Neutrophil (primary cell): ENCODE data around the gene NOTCH1.

Experiments used
- H3K27ac ChIP-seq: fragments of 200-600 bp; sonication (generic); 2 replicates; pipeline ENCODE4 v1.5.1; 2016; ENCODE audit warnings: mild to moderate bottlenecking, moderate library complexity
- H3K27me3 ChIP-seq: fragments of 200-600 bp; sonication (generic); 2 replicates; pipeline ENCODE4 v1.6.0; 2016; ENCODE audit warnings: mild to moderate bottlenecking
- H3K36me3 ChIP-seq: fragments of 200-600 bp; sonication (generic); 2 replicates; pipeline ENCODE4 v1.5.1; 2017
- H3K4me1 ChIP-seq, 2 experiments: fragments of 200-600 bp in 1 of 2; sonication (generic) in 1 of 2; 1 replicate in 1 of 2; 2 replicates in 1 of 2; pipeline versions ENCODE4 v1.5.1 to v1.6.1; 2013 to 2016; ENCODE audit warnings: low read depth in 1 of 2, low read length in 1 of 2, mild to moderate bottlenecking in 1 of 2, moderate library complexity in 1 of 2; ENCODE audit not compliant: control insufficient read depth in 1 of 2, insufficient read depth in 1 of 2
- H3K4me3 ChIP-seq, 2 experiments: fragments of 200-600 bp in 1 of 2; sonication (generic) in 1 of 2; 1 replicate in 1 of 2; 2 replicates in 1 of 2; pipeline ENCODE4 v1.5.1; 2013 to 2016; ENCODE audit warnings: low read depth in 1 of 2, low read length in 1 of 2, mild to moderate bottlenecking in 1 of 2, moderate library complexity in 1 of 2
- H3K9me3 ChIP-seq: fragments of 200-600 bp; sonication (generic); 2 replicates; pipeline ENCODE4 v1.5.1; 2016
- TF ChIP-seq, protein P1 (sequence below): fragments of 200-600 bp; sonication (generic); IDR thresholded peaks from 2 replicates; pipeline ENCODE4 v1.5.1; 2016; ENCODE audit warnings: antibody characterized with exemption

NOTCH1 gene

DNA sequence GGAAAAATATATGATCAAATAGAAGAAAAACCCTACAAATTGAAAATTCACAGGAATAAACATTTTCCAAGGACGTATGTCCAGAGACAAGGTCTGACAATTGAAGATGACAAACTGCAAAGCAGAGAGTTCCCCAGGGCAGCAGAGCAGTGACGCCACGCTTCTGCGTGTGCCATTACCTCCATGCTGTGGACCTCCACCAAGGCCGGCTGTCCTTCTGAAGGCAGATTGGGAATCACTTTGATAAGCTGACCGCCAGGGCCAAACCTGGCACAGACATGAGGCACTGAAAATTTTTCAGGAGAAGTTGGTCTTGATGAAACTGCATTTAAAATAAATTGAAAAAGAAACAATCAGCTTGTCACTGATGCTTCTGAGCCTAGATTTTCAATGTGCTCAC, 81.6 kb downstream of the NOTCH1 start:
- Histone ChIP-seq H3K36me3 (peaks cover 100% of the 10 kb centered on the region), H3K27ac (no peak overlapping the region), H3K4me3 (no peak overlapping the region), H3K27me3 (no peaks in the 10 kb centered on the region), H3K9me3 (no peaks in the 10 kb centered on the region), H3K4me1 (no peaks in the 10 kb centered on the region)
- TF ChIP-seq, protein P1, sequence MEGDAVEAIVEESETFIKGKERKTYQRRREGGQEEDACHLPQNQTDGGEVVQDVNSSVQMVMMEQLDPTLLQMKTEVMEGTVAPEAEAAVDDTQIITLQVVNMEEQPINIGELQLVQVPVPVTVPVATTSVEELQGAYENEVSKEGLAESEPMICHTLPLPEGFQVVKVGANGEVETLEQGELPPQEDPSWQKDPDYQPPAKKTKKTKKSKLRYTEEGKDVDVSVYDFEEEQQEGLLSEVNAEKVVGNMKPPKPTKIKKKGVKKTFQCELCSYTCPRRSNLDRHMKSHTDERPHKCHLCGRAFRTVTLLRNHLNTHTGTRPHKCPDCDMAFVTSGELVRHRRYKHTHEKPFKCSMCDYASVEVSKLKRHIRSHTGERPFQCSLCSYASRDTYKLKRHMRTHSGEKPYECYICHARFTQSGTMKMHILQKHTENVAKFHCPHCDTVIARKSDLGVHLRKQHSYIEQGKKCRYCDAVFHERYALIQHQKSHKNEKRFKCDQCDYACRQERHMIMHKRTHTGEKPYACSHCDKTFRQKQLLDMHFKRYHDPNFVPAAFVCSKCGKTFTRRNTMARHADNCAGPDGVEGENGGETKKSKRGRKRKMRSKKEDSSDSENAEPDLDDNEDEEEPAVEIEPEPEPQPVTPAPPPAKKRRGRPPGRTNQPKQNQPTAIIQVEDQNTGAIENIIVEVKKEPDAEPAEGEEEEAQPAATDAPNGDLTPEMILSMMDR: no peak

DNA sequence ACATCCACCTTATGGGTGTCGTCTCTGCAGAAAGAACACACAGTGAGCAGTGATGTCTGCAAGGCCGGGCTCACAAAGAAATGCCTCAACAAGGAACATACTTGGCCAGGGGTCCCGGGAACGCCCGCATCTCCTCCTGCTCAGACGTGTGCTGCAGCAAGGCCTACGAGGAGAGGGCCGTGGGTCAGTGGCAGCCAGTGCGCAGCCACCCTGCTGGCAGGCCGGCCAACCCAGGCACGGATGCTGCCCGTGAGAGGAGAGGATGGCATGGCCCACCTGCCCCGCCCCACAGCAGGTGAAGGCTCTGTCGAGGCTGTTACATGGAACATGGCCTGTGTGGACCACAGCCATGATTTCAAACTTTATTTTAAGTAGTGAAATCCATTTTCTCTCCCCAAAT, 82.3 kb downstream of the NOTCH1 start:
- H3K9me3 ChIP-seq: no peaks in the 10 kb centered on the region
- TF ChIP-seq, protein P1: no peak
- H3K4me1 ChIP-seq: no peaks in the 10 kb centered on the region
- H3K36me3 ChIP-seq: peaks cover 100% of the 10 kb centered on the region
- H3K27ac ChIP-seq: no peak overlapping the region
- H3K4me3 ChIP-seq: no peak overlapping the region
- no peaks in the 10 kb centered on the region for H3K27me3 ChIP-seq

DNA sequence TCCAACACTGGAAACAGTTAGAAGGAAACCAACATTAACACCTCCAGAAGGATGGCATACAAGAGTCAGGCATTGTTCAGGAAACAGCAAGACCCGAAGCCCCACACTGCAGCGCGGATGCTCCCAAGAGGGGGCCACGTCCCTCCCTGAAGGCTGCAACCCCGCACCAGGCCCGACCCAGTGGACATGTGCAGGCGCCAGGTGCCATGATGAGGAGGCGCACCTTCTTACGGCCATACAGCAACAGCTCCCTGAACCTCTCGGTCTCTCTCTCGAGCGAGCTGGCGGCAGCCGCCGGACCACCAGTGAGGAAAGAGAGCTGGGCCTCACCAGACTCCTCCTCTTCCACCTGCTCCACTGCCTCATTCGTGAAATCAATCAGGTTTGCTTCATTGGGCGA, 83.2 kb downstream of the NOTCH1 start:
- Histone ChIP-seq H3K27ac (no peak overlapping the region), H3K36me3 (peaks cover 100% of the 10 kb centered on the region), H3K27me3 (no peaks in the 10 kb centered on the region), H3K4me3 (no peak overlapping the region), H3K9me3 (no peaks in the 10 kb centered on the region), H3K4me1 (no peaks in the 10 kb centered on the region)
- TF ChIP-seq, protein P1: no peak

DNA sequence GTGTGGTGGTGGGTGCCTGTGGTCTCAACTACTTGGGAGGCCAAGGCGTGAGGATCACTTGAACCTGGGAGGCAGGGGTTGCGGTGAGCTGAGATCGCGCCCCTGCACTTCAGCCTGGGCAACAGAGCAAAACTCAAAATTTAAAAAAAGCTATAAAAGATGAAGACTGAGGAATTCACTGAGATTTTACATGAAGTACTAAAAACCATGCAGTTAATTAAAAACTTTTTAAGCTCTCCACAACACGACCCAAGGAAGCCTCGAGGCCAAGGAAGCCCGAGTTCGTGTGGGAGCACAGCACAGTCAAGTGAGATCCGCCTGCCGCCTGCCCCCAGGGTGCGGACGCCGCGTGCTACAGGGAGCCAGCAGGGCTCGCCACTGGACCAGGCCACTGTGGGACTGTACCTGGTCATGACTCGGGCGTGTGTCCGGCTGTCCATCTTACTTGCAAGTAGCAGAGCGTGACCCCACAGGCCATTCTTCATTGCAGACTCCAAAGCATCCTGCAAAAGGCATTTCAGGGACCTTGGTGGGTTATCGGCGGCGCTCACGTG, 85.0 kb downstream of the NOTCH1 start:
- H3K4me3 ChIP-seq: no peak overlapping the region
- H3K4me1 ChIP-seq: no peaks in the 10 kb centered on the region
- peaks cover 100% of the 10 kb centered on the region for H3K36me3 ChIP-seq
- no peak overlapping the region for H3K27ac ChIP-seq
- H3K27me3 ChIP-seq: no peaks in the 10 kb centered on the region
- no peaks in the 10 kb centered on the region for H3K9me3 ChIP-seq
- TF ChIP-seq, protein P1: no peak

DNA sequence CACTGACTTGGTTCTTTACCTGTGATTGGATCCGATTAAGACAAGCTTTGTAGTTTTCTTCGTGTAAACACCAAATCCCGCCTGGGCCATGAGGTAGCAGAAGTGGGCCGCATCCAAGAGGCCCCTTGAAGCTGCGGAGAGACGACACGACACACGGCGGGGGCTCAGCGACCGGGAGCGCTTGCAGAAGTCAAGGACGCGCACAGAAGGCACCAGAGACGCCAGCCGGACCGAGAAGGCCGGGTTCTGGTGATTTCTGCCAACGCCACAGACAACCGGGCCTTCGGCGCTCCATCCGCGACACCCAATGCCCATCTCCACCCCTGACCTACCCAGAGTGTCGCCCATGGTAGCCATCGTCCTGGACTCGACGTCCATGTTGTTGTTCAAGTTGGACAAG, 86.4 kb downstream of the NOTCH1 start:
- Histone ChIP-seq H3K36me3 (peaks cover 100% of the 10 kb centered on the region), H3K27ac (no peak overlapping the region), H3K4me3 (no peak overlapping the region), H3K4me1 (no peaks in the 10 kb centered on the region), H3K27me3 (no peaks in the 10 kb centered on the region), H3K9me3 (no peaks in the 10 kb centered on the region)
- TF ChIP-seq, protein P1: no peak

DNA sequence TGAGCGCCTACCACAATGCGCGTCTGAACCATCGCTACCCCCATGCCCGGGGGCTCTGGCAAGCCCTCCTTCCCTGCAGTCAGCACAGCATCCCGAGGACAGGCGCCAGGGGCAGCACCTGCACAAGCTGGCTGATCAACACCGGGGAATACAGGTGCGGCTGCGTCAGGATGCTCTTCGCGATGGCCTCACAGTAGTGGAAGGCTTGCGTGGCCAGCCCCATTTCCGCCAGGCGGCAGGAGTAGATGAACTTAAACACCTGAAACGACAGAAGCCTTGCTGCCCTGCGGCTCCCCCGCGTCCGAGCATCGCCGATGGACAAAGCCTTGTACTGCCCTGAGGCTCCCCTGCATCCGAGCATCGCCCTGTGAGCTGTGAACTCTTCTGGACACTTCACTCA, 88.5 kb downstream of the NOTCH1 start:
- H3K9me3 ChIP-seq: no peaks in the 10 kb centered on the region
- TF ChIP-seq, protein P1: no peak
- H3K36me3 ChIP-seq: peaks cover 93% of the 10 kb centered on the region
- H3K4me1 ChIP-seq: no peaks in the 10 kb centered on the region
- no peak overlapping the region for H3K27ac ChIP-seq
- no peak overlapping the region for H3K4me3 ChIP-seq
- H3K27me3 ChIP-seq: no peaks in the 10 kb centered on the region
